H1 (cell line): ENCODE measurements around the gene COL4A4. TPM values are rescaled to one million over a fixed set of nuclear protein-coding genes. Genes with fewer than 3 reads are reported as not detected.

Source experiments
- CTCF ChIA-PET: fragments of 300-600 bp; sonication (Branson Sonifier 250); formaldehyde crosslinking; loops from one replicate; lab custom pipeline; 2021; ENCODE audit not compliant: partially characterized antibody; lab: Charles Lee
- POLR2A ChIA-PET: fragments of 300-600 bp; sonication (Branson Sonifier 250); formaldehyde crosslinking; loops from one replicate; lab custom pipeline; 2021; ENCODE audit warnings: inconsistent platforms; ENCODE audit not compliant: partially characterized antibody; lab: Charles Lee
- DNase-seq, 2 experiments: peaks; one replicate each; pipeline versions ENCODE4 v3.0.0 to v3.0.0-alpha.2; 2010 to 2022; ENCODE audit warnings: low spot score in 2 of 2, low read depth in 1 of 2, mixed read lengths in 1 of 2
- FAIRE-seq: peaks from 2 replicates; lab custom pipeline; 2011; peaks lifted over from hg19 to GRCh38; lab: Jason Lieb, UNC
- H2AFZ ChIP-seq: 2 replicates; pipeline ENCODE4 v1.8.1; 2012; ENCODE audit warnings: low read length, inconsistent platforms
- H2AK5ac ChIP-seq: 2 replicates; pipeline ENCODE4 v1.6.1; 2013; ENCODE audit warnings: low read depth, low read length
- H2BK120ac ChIP-seq: replicated peaks from 2 replicates; pipeline ENCODE3; 2013; ENCODE audit warnings: low read depth, low read length, inconsistent platforms
- H2BK12ac ChIP-seq: 2 replicates; pipeline ENCODE4 v1.6.1; 2013; ENCODE audit warnings: low read depth, low read length
- H2BK15ac ChIP-seq: 2 replicates; pipeline ENCODE4 v1.6.1; 2013; ENCODE audit warnings: low read length
- H2BK20ac ChIP-seq: 2 replicates; pipeline ENCODE4 v1.6.1; 2013; ENCODE audit warnings: low read length
- H2BK5ac ChIP-seq: 2 replicates; pipeline ENCODE4 v1.6.1; 2013; ENCODE audit warnings: low read depth, low read length
- H3K14ac ChIP-seq: 2 replicates; pipeline ENCODE4 v1.6.1; 2013; ENCODE audit warnings: inconsistent platforms; ENCODE audit not compliant: insufficient read length
- H3K18ac ChIP-seq: 2 replicates; pipeline ENCODE4 v1.6.1; 2013; ENCODE audit warnings: low read length; ENCODE audit errors: extremely low read depth
- H3K23ac ChIP-seq: 2 replicates; pipeline ENCODE4 v1.6.1; 2013; ENCODE audit warnings: inconsistent platforms; ENCODE audit not compliant: insufficient read length
- H3K23me2 ChIP-seq: 2 replicates; pipeline ENCODE4 v1.6.1; 2013; ENCODE audit warnings: low read depth, low read length
- H3K27ac ChIP-seq: 2 replicates; pipeline ENCODE4 v1.6.1; 2011; ENCODE audit warnings: low read depth, low read length, inconsistent platforms
- H3K27me3 ChIP-seq, 4 experiments: replicated peaks in 1 of 4; 1 replicate in 1 of 4; 2 replicates in 3 of 4; pipeline versions ENCODE4 v1.6.1 to v1.8.1; 2011 to 2013; ENCODE audit warnings: low read length in 3 of 4, mild to moderate bottlenecking in 3 of 4, inconsistent platforms in 2 of 4, mixed read lengths in 2 of 4, moderate library complexity in 1 of 4; ENCODE audit not compliant: control insufficient read depth in 3 of 4, insufficient read depth in 3 of 4; ENCODE audit errors: extremely low read depth in 1 of 4
- H3K36me3 ChIP-seq, 4 experiments: 2 replicates each; pipeline versions ENCODE4 v1.6.1 to v1.8.1; 2011 to 2013; ENCODE audit warnings: mild to moderate bottlenecking in 4 of 4, low read length in 3 of 4, moderate library complexity in 2 of 4, control low read depth in 1 of 4, inconsistent platforms in 1 of 4; ENCODE audit not compliant: insufficient read depth in 4 of 4, control insufficient read depth in 2 of 4
- H3K4ac ChIP-seq: replicated peaks from 2 replicates; pipeline ENCODE3; 2013; ENCODE audit warnings: low read length, low read depth, mixed read lengths, inconsistent platforms; ENCODE audit not compliant: insufficient read length
- H3K4me1 ChIP-seq, 4 experiments: replicated peaks in 1 of 4; 1 replicate in 1 of 4; 2 replicates in 3 of 4; pipeline versions ENCODE4 v1.6.1 to v1.8.1; 2011 to 2013; ENCODE audit warnings: low read length in 3 of 4, inconsistent platforms in 2 of 4, mixed read lengths in 1 of 4; ENCODE audit not compliant: insufficient read depth in 4 of 4, control insufficient read depth in 3 of 4
- H3K4me2 ChIP-seq, 2 experiments: 2 replicates each; pipeline versions ENCODE4 v1.6.1 to v1.8.1; 2011 to 2013; ENCODE audit warnings: low read depth in 2 of 2, low read length in 2 of 2, control low read depth in 1 of 2, inconsistent platforms in 1 of 2, mild to moderate bottlenecking in 1 of 2; ENCODE audit not compliant: insufficient read depth in 1 of 2
- H3K4me3 ChIP-seq, 4 experiments: fragments of 200-600, 300-600 bp in 1 of 4; sonication (generic), shearing (Covaris generic), sonication (Bioruptor Twin) in 1 of 4; 2 replicates each; pipeline versions ENCODE4 v1.5.1 to v1.8.1; 2011 to 2016; ENCODE audit warnings: low read length in 4 of 4, low read depth in 3 of 4, control low read depth in 2 of 4, inconsistent platforms in 2 of 4, mild to moderate bottlenecking in 2 of 4, mixed read lengths in 1 of 4, moderate library complexity in 1 of 4; ENCODE audit not compliant: insufficient read depth in 2 of 4; ENCODE audit errors: extremely low read depth in 1 of 4
- H3K56ac ChIP-seq: replicated peaks from 2 replicates; pipeline ENCODE3; 2013; ENCODE audit warnings: low read depth, mild to moderate bottlenecking, mixed read lengths, low read length, inconsistent platforms; ENCODE audit not compliant: insufficient read length
- H3K79me1 ChIP-seq: 2 replicates; pipeline ENCODE4 v1.6.1; 2013; ENCODE audit warnings: low read depth, low read length, control low read depth
- H3K79me2 ChIP-seq, 2 experiments: 2 replicates each; pipeline versions ENCODE4 v1.6.1 to v1.8.1; 2012 to 2013; ENCODE audit warnings: low read length in 2 of 2, mild to moderate bottlenecking in 2 of 2, inconsistent platforms in 1 of 2; ENCODE audit not compliant: insufficient read depth in 2 of 2, control insufficient read depth in 1 of 2
- H3K9ac ChIP-seq, 4 experiments: replicated peaks in 1 of 4; 1 replicate in 1 of 4; 2 replicates in 3 of 4; pipeline versions ENCODE4 v1.6.1 to v1.8.1; 2011 to 2013; ENCODE audit warnings: low read depth in 3 of 4, low read length in 3 of 4, control low read depth in 2 of 4, mild to moderate bottlenecking in 2 of 4, moderate library complexity in 2 of 4, inconsistent platforms in 1 of 4; ENCODE audit errors: extremely low read depth in 1 of 4
- H3K9me3 ChIP-seq, 2 experiments: 2 replicates each; pipeline versions ENCODE4 v1.6.1 to v1.8.1; 2012 to 2013; ENCODE audit warnings: mild to moderate bottlenecking in 2 of 2, moderate library complexity in 2 of 2, control low read depth in 1 of 2, inconsistent platforms in 1 of 2, low read depth in 1 of 2, low read length in 1 of 2, mixed read lengths in 1 of 2; ENCODE audit not compliant: insufficient read depth in 2 of 2
- H4K20me1 ChIP-seq, 2 experiments: replicated peaks in 1 of 2; 2 replicates each; pipeline versions ENCODE3 to v1.8.1; 2011 to 2013; ENCODE audit warnings: inconsistent platforms in 2 of 2, low read length in 2 of 2, mild to moderate bottlenecking in 1 of 2; ENCODE audit not compliant: insufficient read depth in 2 of 2, control insufficient read depth in 1 of 2
- H4K5ac ChIP-seq: 2 replicates; pipeline ENCODE4 v1.6.1; 2013; ENCODE audit warnings: low read length, low read depth, mixed read lengths, inconsistent platforms; ENCODE audit not compliant: insufficient read length
- H4K8ac ChIP-seq: 2 replicates; pipeline ENCODE4 v1.8.0; 2013; ENCODE audit warnings: mild to moderate bottlenecking, moderate library complexity, low read length, inconsistent platforms; ENCODE audit not compliant: insufficient read depth; ENCODE audit errors: extremely low read depth
- H4K91ac ChIP-seq: replicated peaks from 2 replicates; pipeline ENCODE3; 2013; ENCODE audit warnings: low read length, mixed read lengths, inconsistent platforms; ENCODE audit not compliant: insufficient read length
- BRCA1 ChIP-seq: IDR thresholded peaks from 2 replicates; pipeline ENCODE4 v1.6.1; 2012; ENCODE audit warnings: low read depth, low read length, improper control_type of control experiment
- CREB1 ChIP-seq: IDR thresholded peaks from 2 replicates; pipeline ENCODE4 v1.6.1; 2012; ENCODE audit warnings: inconsistent platforms
- EGR1 ChIP-seq: IDR thresholded peaks from 2 replicates; pipeline ENCODE4 v1.6.1; 2011; ENCODE audit warnings: low read depth, low read length, borderline replicate concordance
- EP300 ChIP-seq, 2 experiments: IDR thresholded peaks; 1 replicate in 1 of 2; 2 replicates in 1 of 2; pipeline ENCODE4 v1.6.1; 2011 to 2012; ENCODE audit warnings: low read depth in 2 of 2, low read length in 2 of 2, mild to moderate bottlenecking in 2 of 2, borderline replicate concordance in 1 of 2, inconsistent platforms in 1 of 2, moderate library complexity in 1 of 2
- GABPA ChIP-seq: IDR thresholded peaks from 2 replicates; pipeline ENCODE4 v1.6.1; 2011; ENCODE audit warnings: mild to moderate bottlenecking, low read length, moderate library complexity, borderline replicate concordance; ENCODE audit not compliant: insufficient read depth
- GTF2F1 ChIP-seq: IDR thresholded peaks from 2 replicates; pipeline ENCODE4 v1.6.1; 2012; ENCODE audit warnings: low read depth, low read length, improper control_type of control experiment, borderline replicate concordance
- POLR2AphosphoS5 ChIP-seq: IDR thresholded peaks from 2 replicates; pipeline ENCODE4 v1.6.1; 2011; ENCODE audit warnings: low read depth, low read length
- RFX5 ChIP-seq: IDR thresholded peaks from 2 replicates; pipeline ENCODE4 v1.6.1; 2011; ENCODE audit warnings: low read depth, low read length, improper control_type of control experiment, borderline replicate concordance
- SP4 ChIP-seq: IDR thresholded peaks from 2 replicates; pipeline ENCODE4 v1.6.1; 2012; ENCODE audit warnings: low read length, inconsistent platforms
- TAF1 ChIP-seq: IDR thresholded peaks from 2 replicates; pipeline ENCODE4 v1.6.1; 2011; ENCODE audit warnings: mild to moderate bottlenecking, low read depth, low read length
- TAF7 ChIP-seq: optimal IDR thresholded peaks from 2 replicates; pipeline ENCODE3; 2011; ENCODE audit warnings: low read depth, mild to moderate bottlenecking, inconsistent platforms, low read length, moderate library complexity, borderline replicate concordance
- TBP ChIP-seq: IDR thresholded peaks from 2 replicates; pipeline ENCODE4 v1.6.1; 2011; ENCODE audit warnings: low read depth, low read length, improper control_type of control experiment
- USF2 ChIP-seq: IDR thresholded peaks from 2 replicates; pipeline ENCODE4 v1.6.1; 2011; ENCODE audit warnings: low read length, improper control_type of control experiment
- WGBS, 2 experiments: shearing (Covaris generic) in 1 of 2; methylation state at CpG; one replicate each; pipeline versions ENCODE4 v1.1.6 to v1.1.7; 2013 to 2015; ENCODE audit warnings: low lambda C conversion rate in 2 of 2, mixed read lengths in 2 of 2, inconsistent platforms in 1 of 2, low coverage in 1 of 2, missing lambda C conversion rate in 1 of 2; ENCODE audit not compliant: insufficient replicate concordance in 2 of 2, insufficient coverage in 1 of 2, insufficient read length in 1 of 2; ENCODE audit errors: extremely low coverage in 1 of 2, missing lambda C conversion rate in 1 of 2; 5-methylcytosine and 5-hydroxymethylcytosine counted together
- polyA plus RNA-seq, 7 experiments: library from polyadenylated mRNA; depleted of rRNA in 3 of 7; stranded (reverse) in 5 of 7; unstranded in 2 of 7; fragments of >200 nt in 5 of 7; fragments of 200-250 nt in 2 of 7; gene quantifications; 1 replicate in 5 of 7; 2 replicates in 1 of 7; 4 replicates in 1 of 7; pipeline versions ENCODE4 v1.2.1 to v1.2.3, GENCODE V29; 2011 to 2013; ENCODE audit warnings: missing spikeins in 2 of 7, mixed read lengths in 2 of 7
- total RNA-seq: library from RNA; stranded (reverse); fragmentation: NEBNext Ultra II Directional; extraction: Animal tissue kit (Norgen Biotek cat#: 25700); gene quantifications from 2 replicates; pipeline ENCODE4 v1.2.1, GENCODE V29; 2021

Gene COL4A4
- total and polyA plus RNA-seq, 2 of the 8 experiments (the other 6 are each of a cell fraction or from before 2014, with no cell fraction given) = 0.33 to 1.7 TPM

DNA sequence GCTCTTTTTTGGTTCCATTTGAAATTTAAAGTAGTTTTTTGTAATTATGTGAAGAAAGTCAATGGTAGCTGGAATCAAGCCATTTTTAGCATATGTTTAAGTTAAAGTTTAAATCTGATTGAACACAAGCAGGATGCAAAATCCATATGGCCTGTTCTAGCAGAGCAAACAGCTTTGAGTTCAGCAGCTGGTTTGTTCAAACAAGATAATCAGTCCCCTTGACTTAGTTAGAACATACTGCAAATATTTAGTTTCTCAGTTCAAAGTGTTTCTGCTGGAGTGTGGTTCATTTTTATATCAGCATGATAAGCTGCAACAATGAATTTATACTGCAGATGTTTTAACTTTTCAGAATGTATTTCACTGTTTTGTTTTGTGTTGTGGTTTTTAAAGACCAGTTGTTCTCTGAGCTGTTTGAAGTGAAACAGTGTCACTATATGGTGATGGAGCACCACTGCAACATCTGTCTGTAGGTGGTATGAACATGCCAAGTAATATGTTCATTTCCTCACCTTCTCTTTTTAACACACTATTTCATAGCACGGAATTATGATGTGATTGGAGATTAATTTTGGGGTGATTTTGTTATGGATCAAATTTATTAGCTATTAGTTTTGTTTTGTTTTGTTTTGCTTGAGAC, 125.3 kb downstream of the COL4A4 start:
- Histone ChIP-seq H3K4me1 (no peaks in the 10 kb centered on the region), H3K23ac (no peak overlapping the region), H3K9me3 (no peaks in the 10 kb centered on the region), H3K79me2 (no peaks in the 10 kb centered on the region), H4K8ac (no peak overlapping the region), H4K91ac (no peak overlapping the region), H3K18ac (no peak overlapping the region), H3K36me3 (no peaks in the 10 kb centered on the region), H2BK5ac (no peak overlapping the region), H3K27me3 (no peaks in the 10 kb centered on the region; a peak in 1 of 7 replicates), H2AFZ (no peak overlapping the region), H3K23me2 (no peaks in the 10 kb centered on the region), H2BK15ac (no peak overlapping the region), H4K20me1 (no peaks in the 10 kb centered on the region), H3K14ac (no peak overlapping the region), H2BK12ac (no peak overlapping the region), H3K4me3 (no peak overlapping the region), H3K9ac (no peak overlapping the region), H2BK20ac (no peak overlapping the region), H2AK5ac (no peak overlapping the region), H2BK120ac (no peak overlapping the region), H3K4ac (no peak overlapping the region), H3K27ac (no peak overlapping the region), H3K79me1 (no peaks in the 10 kb centered on the region), H4K5ac (no peak overlapping the region), H3K4me2 (no peak overlapping the region), H3K56ac (no peak overlapping the region)
- CTCF ChIA-PET = interaction anchor here (0.5 to 0.6 kb wide), 2 partner anchors 12 to 390 kb away, joined by 3 read pairs; no protein-coding TSS in a partner anchor
- POLR2A ChIA-PET = no interaction called here
- 89% methylated on average over 1 of the region's 1 CpG; no CpG with 5 or more reads in 1 of the 2 experiments for WGBS, 2 experiments
- DNase-seq = no peak
- TF ChIP-seq TAF1 (no peak), GABPA (no peak), POLR2AphosphoS5 (no peak), GTF2F1 (no peak), TBP (no peak), RFX5 (no peak), TAF7 (no peak), EP300 (IDR thresholded peaks at IDR 0.05; ENCODE audit: borderline replicate concordance in 1 of 2, low read depth in 2 of 2, low read length in 2 of 2) (no peak), USF2 (no peak), CREB1 (no peak), SP4 (no peak), BRCA1 (no peak), EGR1 (no peak)
- FAIRE-seq = no peak
